Measurements from ENCODE around the gene GPC5.

GPC5 gene

DNA sequence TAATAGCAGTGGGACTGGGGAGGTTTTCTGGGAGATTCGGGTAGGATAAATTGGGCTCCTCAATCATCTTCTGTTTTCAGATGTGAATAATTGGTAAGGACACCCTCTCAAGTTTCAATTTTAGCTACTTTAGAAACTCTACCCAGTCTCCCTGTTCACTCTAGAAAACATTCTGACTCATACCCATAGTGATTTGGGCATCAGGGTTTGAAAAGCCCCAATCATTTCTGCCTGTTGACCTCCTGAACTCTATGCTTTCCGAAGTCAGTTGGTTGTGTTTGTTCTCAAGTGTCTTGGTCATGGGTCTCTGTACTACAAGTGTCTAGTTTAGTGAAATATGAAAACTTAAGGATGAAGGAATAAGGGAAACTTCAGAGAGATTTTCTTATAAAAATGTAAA is 916.8 kb downstream of the GPC5 start:
- Histone ChIP-seq H3F3A (ENCODE audit: insufficient read depth) (no peaks in the 10 kb centered on the region), H3K79me2 (ENCODE audit: insufficient read depth, low read length) (no peaks in the 10 kb centered on the region), H3K9me3 (ENCODE audit: insufficient read depth, low read length) (no peaks in the 10 kb centered on the region), H3K9ac (ENCODE audit: low read length) (no peak overlapping the region), H4K20me1 (ENCODE audit: low read depth, low read length) (no peaks in the 10 kb centered on the region), H2AFZ (ENCODE audit: low read depth, low read length, severe bottlenecking) (no peak overlapping the region), H3K4me2 (ENCODE audit: low read depth, low read length, poor library complexity, severe bottlenecking) (no peak overlapping the region), H3K9me2 (replicated peaks; ENCODE audit: insufficient read depth, low read length) (no peaks in the 10 kb centered on the region; the same call in 1 of the 2 replicates), H3K27ac (ENCODE audit: low read depth, low read length) (no peak overlapping the region), H3K4me3 (ENCODE audit: insufficient read depth, low read length, poor library complexity, severe bottlenecking) (no peak overlapping the region), H3K36me3 (ENCODE audit: low read length) (no peaks in the 10 kb centered on the region), H3K27me3 (ENCODE audit: low read length) (no peaks in the 10 kb centered on the region)
- no peak for TF ChIP-seq EZH2phosphoT487 (conservative IDR thresholded peaks at IDR 0.05; ENCODE audit: low read length)
- TF ChIP-seq, protein P1, sequence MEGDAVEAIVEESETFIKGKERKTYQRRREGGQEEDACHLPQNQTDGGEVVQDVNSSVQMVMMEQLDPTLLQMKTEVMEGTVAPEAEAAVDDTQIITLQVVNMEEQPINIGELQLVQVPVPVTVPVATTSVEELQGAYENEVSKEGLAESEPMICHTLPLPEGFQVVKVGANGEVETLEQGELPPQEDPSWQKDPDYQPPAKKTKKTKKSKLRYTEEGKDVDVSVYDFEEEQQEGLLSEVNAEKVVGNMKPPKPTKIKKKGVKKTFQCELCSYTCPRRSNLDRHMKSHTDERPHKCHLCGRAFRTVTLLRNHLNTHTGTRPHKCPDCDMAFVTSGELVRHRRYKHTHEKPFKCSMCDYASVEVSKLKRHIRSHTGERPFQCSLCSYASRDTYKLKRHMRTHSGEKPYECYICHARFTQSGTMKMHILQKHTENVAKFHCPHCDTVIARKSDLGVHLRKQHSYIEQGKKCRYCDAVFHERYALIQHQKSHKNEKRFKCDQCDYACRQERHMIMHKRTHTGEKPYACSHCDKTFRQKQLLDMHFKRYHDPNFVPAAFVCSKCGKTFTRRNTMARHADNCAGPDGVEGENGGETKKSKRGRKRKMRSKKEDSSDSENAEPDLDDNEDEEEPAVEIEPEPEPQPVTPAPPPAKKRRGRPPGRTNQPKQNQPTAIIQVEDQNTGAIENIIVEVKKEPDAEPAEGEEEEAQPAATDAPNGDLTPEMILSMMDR (IDR thresholded peaks at IDR 0.05; ENCODE audit: insufficient read depth, low read length, poor library complexity, severe bottlenecking): no peak

DNA sequence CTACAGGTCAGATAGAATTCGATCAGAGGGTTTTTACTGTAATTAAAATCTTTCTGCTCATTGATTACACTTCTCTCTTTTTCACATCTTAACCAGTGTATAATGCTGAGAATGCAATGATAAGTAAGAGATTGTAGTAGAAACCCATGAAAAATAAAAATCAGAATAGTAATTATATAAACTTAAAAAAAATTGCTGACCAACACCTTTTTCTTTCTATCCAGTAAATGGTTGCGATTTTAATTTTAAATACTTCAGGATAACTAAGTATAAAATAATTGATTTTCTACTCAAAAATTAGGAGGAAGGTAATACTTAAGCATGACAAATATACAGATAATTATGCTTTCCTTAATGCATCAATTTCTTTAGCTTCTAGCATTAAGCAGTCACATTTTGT is 917.6 kb downstream of the GPC5 start:
- Histone ChIP-seq H3K27me3 (ENCODE audit: low read length) (no peaks in the 10 kb centered on the region), H2AFZ (ENCODE audit: low read depth, low read length, severe bottlenecking) (no peak overlapping the region), H3F3A (ENCODE audit: insufficient read depth) (no peaks in the 10 kb centered on the region), H4K20me1 (ENCODE audit: low read depth, low read length) (no peaks in the 10 kb centered on the region), H3K9me3 (ENCODE audit: insufficient read depth, low read length) (no peaks in the 10 kb centered on the region), H3K27ac (ENCODE audit: low read depth, low read length) (no peak overlapping the region), H3K36me3 (ENCODE audit: low read length) (no peaks in the 10 kb centered on the region), H3K4me2 (ENCODE audit: low read depth, low read length, poor library complexity, severe bottlenecking) (no peak overlapping the region), H3K79me2 (ENCODE audit: insufficient read depth, low read length) (no peaks in the 10 kb centered on the region), H3K9me2 (replicated peaks; ENCODE audit: insufficient read depth, low read length) (no peaks in the 10 kb centered on the region; the same call in 1 of the 2 replicates), H3K9ac (ENCODE audit: low read length) (no peak overlapping the region), H3K4me3 (ENCODE audit: insufficient read depth, low read length, poor library complexity, severe bottlenecking) (no peak overlapping the region)
- TF ChIP-seq, protein P1 (IDR thresholded peaks at IDR 0.05; ENCODE audit: insufficient read depth, low read length, poor library complexity, severe bottlenecking): no peak
- TF ChIP-seq EZH2phosphoT487 (conservative IDR thresholded peaks at IDR 0.05; ENCODE audit: low read length): no peak

DNA sequence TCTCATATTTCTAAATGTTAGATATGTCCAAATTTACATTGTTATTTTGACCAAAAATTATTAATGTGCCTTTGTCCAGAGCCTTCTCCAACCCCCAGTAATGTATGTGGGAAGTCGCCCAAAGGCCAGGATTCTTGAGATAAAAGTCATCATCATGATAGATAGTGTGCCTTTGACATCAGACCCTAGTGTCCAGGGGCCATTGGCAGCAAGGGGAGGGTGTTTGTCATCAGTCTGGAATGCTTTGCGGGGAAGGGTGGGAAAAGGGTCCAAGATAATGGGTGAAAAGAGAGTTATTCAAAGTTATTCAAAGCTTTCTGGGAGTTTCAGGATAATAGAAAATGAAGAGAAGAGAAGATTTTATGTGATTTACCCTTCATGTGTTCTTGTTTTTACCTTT is 918.6 kb downstream of the GPC5 start:
- Histone ChIP-seq H3K9me3 (ENCODE audit: insufficient read depth, low read length) (no peaks in the 10 kb centered on the region), H3F3A (ENCODE audit: insufficient read depth) (no peaks in the 10 kb centered on the region), H2AFZ (ENCODE audit: low read depth, low read length, severe bottlenecking) (no peak overlapping the region), H3K9me2 (replicated peaks; ENCODE audit: insufficient read depth, low read length) (no peaks in the 10 kb centered on the region; the same call in 1 of the 2 replicates), H3K27me3 (ENCODE audit: low read length) (no peaks in the 10 kb centered on the region), H3K36me3 (ENCODE audit: low read length) (no peaks in the 10 kb centered on the region), H3K9ac (ENCODE audit: low read length) (no peak overlapping the region), H3K4me2 (ENCODE audit: low read depth, low read length, poor library complexity, severe bottlenecking) (no peak overlapping the region), H3K27ac (ENCODE audit: low read depth, low read length) (no peak overlapping the region), H3K79me2 (ENCODE audit: insufficient read depth, low read length) (no peaks in the 10 kb centered on the region), H3K4me3 (ENCODE audit: insufficient read depth, low read length, poor library complexity, severe bottlenecking) (no peak overlapping the region), H4K20me1 (ENCODE audit: low read depth, low read length) (no peaks in the 10 kb centered on the region)
- no peak for TF ChIP-seq EZH2phosphoT487 (conservative IDR thresholded peaks at IDR 0.05; ENCODE audit: low read length)
- TF ChIP-seq, protein P1 (IDR thresholded peaks at IDR 0.05; ENCODE audit: insufficient read depth, low read length, poor library complexity, severe bottlenecking): no peak

Data from SU-DHL-6 (cell line).